HK-2 (cell line): ENCODE results near the gene SLC27A3.
"Not testable (repeated sequence)": the region's sequence is repeated elsewhere in the genome, so short reads cannot be mapped to it uniquely, and the experiment has no call there.

ENCODE experiments used
- DNase-seq: peaks from one replicate; pipeline ENCODE4 v3.0.0-alpha.2; 2018; ENCODE audit not compliant: unreplicated experiment

Gene SLC27A3

DNA sequence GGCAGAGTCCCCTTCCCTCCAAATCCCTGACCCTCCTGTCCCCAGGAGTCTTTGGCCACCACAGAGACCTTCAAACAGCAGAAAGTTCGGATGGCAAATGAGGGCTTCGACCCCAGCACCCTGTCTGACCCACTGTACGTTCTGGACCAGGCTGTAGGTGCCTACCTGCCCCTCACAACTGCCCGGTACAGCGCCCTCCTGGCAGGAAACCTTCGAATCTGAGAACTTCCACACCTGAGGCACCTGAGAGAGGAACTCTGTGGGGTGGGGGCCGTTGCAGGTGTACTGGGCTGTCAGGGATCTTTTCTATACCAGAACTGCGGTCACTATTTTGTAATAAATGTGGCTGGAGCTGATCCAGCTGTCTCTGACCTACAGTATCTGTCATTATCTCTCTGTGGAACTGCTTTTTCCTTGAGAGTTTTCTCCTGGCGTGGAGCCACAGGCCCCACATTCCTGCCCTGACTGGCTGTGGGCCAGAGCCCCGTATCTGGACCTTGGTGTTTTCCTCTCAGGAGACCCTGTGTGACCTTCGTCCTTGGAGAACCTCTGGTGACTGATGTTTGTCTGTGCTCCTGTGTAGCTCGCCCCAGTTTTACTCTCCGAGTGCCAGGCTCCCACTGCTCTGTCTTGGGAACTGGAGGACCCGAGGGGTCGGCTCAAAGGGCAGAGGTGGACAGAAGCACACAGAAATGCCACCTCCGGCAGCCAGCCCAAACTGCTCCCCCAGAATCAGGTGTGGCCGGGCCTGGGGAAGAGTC lies 4.8 kb downstream of the SLC27A3 start:
- no peak for DNase-seq

DNA sequence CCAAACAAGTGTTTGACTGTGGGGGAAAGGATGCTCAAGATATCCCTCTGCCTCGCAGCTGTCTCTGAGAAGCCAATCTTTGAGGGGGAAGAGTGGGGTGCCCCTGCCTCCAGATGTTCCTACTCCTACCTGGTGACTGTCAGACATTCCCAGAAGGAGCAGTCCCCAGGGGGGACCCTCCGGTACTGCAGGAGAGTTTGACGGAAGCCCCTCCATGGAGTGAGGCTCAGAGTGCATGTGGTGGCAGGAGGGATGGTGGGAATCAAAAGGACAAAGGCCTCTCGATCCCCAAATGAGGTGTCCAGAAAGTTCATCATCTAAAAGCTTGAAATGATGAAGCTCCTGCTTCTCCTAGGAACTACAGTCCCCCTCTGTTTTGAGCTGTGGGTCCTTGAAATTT lies 5.3 kb downstream of the SLC27A3 start:
- DNase-seq, result no peak

DNA sequence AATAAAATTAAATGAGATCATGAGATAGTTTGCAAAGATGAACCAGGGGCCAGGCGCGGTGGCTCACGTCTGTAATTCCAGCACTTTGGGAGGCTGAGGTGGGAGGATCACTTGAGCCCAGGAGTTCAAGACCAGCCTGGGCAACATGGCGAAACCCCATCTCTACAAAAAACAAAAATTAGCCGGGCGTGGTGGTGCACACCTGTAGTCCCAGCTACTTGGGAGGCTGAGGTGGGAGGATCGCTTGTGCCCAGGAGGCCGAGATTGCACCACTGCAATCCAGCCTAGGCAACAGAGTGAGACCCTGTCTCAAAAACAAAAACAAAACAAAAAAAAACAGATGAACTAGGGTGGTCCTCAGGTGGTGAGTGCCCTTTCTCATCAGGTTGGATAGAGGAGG lies 7.4 kb downstream of the SLC27A3 start:
- DNase-seq, result not testable (repeated sequence)

DNA sequence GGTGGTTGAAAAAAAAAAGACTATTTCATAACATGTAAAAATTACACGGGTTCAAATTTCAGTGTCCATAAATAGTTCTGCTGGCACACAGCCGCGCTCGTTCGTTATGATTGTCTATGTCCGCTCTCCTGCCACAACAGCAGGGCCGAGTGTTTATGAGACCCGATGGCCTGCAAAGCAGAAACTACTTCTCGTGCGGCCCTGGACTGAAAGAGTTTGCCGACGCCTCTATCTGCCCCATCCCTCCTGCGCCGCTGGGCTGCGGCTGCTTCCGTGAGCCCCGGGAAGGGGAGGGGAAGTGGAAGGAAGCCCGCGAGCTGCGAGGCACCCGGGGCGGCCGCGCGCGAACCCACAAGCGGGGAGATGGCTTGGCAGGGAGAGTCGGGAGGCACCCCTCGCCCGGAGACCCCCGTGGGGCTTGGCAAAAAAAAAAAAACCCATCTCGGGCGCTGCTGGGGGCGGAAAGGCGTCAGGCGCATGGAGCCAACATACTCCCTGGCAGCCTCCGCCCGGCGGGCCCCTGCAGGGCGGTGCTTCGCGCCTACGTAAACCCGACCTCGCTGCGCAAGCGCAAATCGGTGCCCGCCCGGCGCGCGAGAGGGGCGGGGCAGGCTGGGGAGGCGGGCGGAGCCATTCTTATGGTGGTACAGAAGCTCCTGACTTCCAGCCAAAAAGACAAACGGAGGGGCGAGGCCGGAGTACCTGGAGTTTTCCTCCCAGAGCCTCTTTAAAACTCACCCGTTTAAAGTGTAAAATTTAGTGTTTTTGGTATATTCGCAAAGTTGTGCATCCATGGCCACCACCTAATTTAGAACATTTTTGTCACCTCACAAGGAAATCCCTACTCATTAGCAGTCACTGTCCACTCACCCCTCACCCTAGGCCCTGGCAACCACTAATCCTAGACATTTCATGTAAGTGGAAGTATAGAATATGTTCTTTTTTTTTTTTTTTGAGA lies 8.3 kb downstream of the SLC27A3 start:
- peak; percentile 89 for DNase-seq

GRCh38 chr1:153786038-153786790 lies 11.0 kb downstream of the SLC27A3 start:
- DNase-seq, result no peak

DNA sequence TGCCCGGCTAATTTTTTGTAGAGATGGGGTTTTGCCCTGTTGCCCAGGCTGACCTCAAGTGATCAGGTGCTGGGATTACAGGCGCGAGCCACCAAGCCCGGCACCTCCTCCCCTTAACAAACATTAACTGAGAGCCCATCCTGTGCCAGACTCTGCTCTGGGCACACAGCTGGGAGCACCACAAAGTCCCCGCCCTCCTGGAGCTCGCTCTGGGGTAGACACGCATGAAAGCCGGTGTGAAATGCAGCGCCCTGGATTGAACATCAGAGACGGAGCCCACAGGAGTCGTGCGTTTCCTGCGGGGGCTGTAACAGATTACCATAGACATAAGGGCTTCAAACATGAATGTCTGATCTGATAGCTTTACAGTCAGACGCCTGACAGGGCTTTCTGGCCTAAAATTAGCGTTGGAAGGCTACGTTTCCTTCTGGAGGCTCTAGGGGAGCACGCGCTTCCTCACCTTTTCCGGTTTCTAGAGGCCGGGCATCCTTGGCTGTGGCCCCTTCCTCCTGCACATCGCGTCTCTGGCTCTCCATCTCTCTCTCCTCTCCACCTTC lies 14.3 kb downstream of the SLC27A3 start:
- DNase-seq, result no peak

GRCh38 chr1:153790313-153790965 lies 15.2 kb downstream of the SLC27A3 start:
- no peak for DNase-seq

- DNase-seq, result no peak
Observed at GRCh38 chr1:153790966-153791647, 15.9 kb downstream of the SLC27A3 start.

GRCh38 chr1:153791648-153792253 lies 16.5 kb downstream of the SLC27A3 start:
- DNase-seq, result no peak

GRCh38 chr1:153792631-153793041 lies 17.4 kb downstream of the SLC27A3 start:
- no peak for DNase-seq

DNA sequence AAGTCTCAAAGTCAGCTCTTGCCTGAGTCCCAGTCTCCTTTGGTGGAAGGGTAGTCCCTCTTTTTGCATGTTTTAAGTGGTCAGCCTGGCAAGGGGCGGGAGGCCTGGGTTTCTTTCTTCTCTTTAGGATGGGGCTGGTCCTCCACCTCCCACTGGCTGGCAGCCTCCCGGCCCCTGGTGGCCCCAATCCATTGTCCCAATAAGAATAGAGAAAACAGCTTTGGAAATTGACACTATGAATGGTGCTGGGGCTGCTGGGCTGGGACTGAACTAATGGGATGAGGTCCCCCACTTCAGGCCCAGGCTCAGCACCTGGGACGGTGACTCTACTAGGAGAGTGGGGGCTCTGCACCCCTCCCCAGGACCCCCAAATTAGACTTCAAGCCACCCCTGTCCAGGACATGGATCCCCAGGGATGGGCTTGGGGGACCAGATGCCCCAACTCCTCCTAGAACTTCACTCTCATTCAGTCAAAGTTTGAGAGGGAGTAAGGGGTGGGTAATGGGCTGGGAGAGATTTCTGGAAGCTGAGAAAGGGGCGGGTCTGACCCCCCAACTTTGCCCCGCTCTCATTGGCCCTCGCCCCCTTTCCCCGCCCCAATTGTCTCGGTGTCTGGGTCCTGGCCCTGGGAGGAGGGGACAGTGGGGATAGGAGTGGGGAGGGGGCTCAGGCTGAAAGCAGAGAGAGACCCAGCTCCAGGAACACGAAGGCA lies 18.2 kb downstream of the SLC27A3 start:
- DNase-seq, result no peak

- no peak for DNase-seq
Observed at GRCh38 chr1:153793973-153794615, 18.9 kb downstream of the SLC27A3 start.

DNA sequence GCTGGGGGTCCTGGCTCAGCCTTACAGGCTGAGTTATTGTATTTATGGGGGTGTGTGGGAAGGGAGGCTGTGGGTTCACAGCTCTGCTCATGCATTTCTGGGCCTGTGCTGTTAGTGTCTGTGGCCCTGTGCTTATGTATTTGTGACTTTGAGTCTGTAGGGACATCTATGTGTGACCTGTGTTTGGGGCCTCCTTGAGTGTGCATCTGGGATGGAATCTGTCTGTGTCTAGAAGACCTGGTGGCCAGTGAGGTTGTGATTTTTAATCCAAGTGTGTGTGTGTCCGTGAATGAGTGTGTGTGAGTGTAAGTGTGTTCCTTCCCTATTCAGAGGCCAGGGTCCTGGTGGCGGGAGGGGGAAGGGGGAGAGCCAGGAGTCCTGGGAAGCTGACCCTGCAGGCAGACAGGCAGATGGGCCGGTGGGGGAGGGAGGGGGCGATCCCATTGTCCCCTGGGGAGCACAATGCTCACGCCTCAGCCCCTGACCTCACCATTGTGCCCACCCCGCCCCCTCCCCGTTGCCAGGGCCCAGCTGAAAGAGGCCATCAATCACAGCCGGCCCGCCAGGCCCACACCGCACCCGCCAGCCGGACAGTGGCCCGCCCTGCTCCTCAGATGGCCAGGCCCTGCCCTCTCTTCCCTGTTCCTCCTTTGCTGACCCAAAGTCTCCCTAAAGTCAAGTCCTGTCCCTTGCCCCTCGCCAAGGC lies 19.6 kb downstream of the SLC27A3 start:
- no peak for DNase-seq

GRCh38 chr1:153795330-153795837 lies 20.2 kb downstream of the SLC27A3 start:
- no peak for DNase-seq

- DNase-seq, result no peak
Observed at GRCh38 chr1:153795934-153796785, 21.0 kb downstream of the SLC27A3 start.

- DNase-seq, result peak; percentile 74
Observed at GRCh38 chr1:153796786-153797659, 21.8 kb downstream of the SLC27A3 start.
